GM18873 (cell line): ENCODE data around the gene TBCD.

Source experiments
- ATAC-seq: cut with Tn5 transposase; IDR thresholded peaks from one replicate; pipeline ENCODE4 v1.9.1; 2021; ENCODE audit warnings: mild to moderate bottlenecking, moderate library complexity, moderate number of reproducible peaks; ENCODE audit not compliant: unreplicated experiment, low FRiP score

The TBCD gene

GRCh38 chr17:82789051-82789592 lies 37.3 kb downstream of the TBCD start:
- no peak for ATAC-seq

GRCh38 chr17:82789806-82790205 lies 37.9 kb downstream of the TBCD start:
- no peak for ATAC-seq

GRCh38 chr17:82790391-82790790 lies 38.5 kb downstream of the TBCD start:
- no peak for ATAC-seq

DNA sequence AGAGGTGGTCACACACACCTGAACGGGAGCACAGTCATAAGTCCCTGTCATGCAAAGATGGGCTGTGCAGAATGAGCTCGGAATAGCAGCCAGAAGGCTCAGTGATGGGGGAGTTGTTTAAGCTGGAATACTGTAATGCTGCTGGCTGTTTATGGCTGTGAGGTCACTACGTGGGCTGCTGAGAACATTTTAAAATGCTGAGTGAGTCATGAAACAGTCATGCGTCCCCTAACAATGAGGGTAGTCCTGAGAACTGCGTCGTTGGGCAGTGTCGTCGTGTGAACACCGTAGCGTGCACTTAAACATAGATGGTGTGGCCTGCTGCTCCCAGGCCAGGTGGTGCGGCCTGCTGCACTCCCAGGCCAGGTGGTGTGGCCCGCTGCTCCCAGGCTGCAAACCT lies 39.7 kb downstream of the TBCD start:
- no peak for ATAC-seq

DNA sequence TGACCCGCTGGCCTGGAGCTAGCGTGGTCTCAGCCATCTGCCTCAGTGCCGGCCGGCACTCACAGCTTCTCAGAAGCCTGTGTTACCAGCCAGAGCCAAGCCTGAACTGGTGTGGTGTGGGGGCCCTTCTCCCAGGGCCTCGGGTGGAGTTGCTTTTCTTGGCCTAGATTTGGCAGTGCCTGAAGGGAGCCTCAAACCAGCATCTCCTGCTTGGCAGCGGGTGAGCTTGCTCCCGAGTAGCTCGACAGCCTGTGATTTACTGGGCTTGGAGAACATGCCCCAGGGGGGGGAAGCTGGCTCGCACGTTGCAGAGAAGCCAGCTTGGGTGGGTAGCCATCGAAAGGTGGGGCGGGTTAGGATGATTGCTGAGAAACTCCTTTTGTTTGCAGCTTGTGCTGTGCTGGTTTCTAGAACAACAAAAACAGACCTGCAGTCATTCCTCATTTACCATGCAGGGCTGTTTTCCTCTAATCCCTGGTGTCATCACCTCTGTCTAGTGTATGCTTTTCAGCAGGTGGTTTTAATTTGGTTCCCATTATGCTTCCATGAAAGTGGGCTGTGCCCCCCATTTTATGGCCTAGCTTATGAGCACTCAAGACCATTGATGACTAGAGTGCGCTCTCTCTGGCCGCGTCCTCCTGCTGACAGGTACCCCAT lies 42.2 kb downstream of the TBCD start:
- no peak for ATAC-seq

GRCh38 chr17:82794781-82795482 lies 43.1 kb downstream of the TBCD start:
- no peak for ATAC-seq

DNA sequence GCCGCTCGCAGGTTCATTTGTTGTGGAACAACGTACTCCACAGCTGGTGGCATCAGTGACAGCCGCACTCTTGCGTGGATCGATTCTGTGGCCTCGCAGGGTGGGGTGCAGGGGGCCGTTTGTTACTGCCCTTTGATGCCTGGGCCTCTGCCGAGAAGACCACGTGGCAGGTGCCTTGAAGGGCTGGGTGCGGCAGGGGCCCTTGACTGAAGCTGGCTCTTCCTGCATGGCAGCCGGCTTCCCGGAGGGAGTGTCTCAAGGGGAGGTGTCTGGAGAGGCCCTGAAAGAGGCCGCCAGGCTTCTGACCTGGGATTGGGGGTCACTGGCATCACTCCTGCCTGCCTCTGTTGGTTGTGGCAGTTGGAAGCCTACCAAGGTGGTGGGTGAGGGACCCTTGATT lies 43.8 kb downstream of the TBCD start:
- no peak for ATAC-seq

DNA sequence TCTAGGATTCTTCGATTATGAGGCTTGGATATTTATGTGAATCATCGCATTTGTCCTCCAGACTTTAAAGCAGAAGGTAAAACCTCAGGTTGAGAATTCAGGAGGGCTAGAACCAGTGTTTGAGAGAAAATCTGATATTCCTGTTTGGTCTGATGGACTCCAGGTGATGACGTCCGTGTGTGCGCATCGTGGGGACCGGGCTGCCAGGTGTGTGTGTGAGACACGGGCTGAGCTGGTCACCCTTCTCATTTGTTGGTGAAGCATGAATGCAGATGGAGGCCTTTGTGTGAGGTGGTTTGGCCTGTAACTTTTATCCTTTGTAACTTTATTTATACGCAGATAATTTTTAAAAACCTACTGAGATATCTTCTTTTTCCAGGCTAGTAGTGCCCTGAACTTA lies 45.2 kb downstream of the TBCD start:
- ATAC-seq: no peak

DNA sequence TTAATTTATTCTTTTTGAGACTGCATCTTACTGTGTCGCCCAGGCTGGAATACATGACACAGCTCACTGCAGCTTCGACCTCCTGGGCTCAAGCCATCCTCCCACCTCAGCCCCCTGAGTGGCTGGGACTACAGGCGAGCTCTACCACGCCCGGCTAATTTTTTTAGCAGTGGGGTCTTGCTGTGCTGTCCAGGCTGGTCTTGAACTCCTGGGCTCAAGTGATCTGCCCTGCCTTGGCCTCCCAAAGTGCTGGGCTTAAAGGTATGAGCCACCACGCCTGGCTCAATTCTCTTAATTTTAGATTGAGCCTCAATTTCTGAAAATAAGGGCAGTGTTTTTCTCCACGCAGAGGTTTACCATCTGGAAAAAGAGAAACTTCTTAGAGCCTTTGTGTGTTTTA lies 46.9 kb downstream of the TBCD start:
- no peak for ATAC-seq

DNA sequence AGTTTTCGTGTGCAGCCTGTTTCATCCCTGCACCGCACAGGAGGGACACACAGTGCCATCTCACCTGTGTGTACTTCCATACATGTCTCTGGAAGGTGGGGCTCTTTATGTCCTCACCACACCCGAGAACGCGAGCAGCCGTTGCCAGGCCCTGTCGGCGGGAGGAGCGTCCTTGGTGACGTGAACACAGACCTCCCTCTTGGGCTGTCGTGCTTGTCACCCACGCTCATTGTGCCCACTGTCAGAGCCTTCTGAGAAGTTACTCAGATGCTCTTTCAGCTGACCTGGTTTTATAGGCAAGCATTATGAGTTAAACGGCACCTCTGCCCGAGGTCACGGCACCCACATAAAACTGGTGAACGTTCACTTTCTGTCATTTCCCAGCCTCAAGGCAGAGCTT lies 47.7 kb downstream of the TBCD start:
- no peak for ATAC-seq

GRCh38 chr17:82800885-82801284 lies 49.0 kb downstream of the TBCD start:
- no peak for ATAC-seq

- no peak for ATAC-seq
These were observed 49.6 kb downstream of the TBCD start for GRCh38 chr17:82801377-82801970.

GRCh38 chr17:82802075-82802780 lies 50.4 kb downstream of the TBCD start:
- ATAC-seq: no peak

DNA sequence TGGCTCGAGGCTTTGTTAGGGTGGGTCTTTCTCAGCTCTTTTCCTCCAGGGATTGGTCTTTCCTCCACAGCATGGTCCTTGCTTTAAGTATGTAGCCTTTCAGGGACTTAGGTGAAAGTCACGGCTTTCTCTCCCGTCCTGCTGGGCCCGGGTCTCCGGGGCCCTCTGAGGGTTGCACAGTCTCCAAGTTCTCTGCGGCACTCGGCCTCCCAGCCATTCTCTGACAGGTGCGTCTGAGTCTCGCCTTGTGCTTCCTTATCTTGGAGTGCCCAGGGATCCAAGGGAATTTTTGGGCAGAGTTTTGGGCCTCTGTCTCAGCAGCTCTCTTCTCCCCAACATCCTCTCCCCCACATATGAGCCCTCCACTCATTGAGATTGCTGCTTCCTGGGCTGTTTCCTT lies 51.3 kb downstream of the TBCD start:
- no peak for ATAC-seq

GRCh38 chr17:82803606-82804005 lies 51.7 kb downstream of the TBCD start:
- no peak for ATAC-seq

GRCh38 chr17:82804442-82805191 lies 52.8 kb downstream of the TBCD start:
- no peak for ATAC-seq

DNA sequence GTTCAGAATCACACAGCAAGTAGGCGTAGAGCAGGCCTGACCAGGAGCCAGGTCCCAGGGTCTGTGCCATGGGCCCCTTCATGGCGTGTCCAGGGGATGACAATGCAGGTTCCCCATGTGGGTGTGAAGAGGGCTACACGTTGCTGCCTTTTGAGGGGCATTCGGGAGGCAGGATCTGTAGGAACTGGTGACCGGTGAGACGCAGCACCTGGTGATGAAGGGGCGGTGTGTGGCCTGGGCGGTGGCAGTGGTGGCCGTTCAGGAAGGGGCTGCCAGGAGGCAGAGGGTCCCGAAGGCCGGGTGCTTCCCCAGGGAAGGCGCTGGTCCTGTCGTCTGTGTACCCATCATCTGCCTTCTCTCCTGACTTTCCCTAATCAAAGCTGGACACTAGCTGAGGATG lies 53.4 kb downstream of the TBCD start:
- no peak for ATAC-seq

GRCh38 chr17:82805823-82806222 lies 54.0 kb downstream of the TBCD start:
- ATAC-seq: no peak

GRCh38 chr17:82806645-82807044 lies 54.8 kb downstream of the TBCD start:
- ATAC-seq: no peak

GRCh38 chr17:82807101-82807500 lies 55.2 kb downstream of the TBCD start:
- ATAC-seq: no peak
